Measurements from ENCODE around the gene ZBED5. TPM values are rescaled to one million over a fixed set of nuclear protein-coding genes. Genes with fewer than 3 reads are reported as not detected.

ZBED5 gene
- polyA plus RNA-seq, 1 donor from 2014 or later, result 178 TPM

DNA sequence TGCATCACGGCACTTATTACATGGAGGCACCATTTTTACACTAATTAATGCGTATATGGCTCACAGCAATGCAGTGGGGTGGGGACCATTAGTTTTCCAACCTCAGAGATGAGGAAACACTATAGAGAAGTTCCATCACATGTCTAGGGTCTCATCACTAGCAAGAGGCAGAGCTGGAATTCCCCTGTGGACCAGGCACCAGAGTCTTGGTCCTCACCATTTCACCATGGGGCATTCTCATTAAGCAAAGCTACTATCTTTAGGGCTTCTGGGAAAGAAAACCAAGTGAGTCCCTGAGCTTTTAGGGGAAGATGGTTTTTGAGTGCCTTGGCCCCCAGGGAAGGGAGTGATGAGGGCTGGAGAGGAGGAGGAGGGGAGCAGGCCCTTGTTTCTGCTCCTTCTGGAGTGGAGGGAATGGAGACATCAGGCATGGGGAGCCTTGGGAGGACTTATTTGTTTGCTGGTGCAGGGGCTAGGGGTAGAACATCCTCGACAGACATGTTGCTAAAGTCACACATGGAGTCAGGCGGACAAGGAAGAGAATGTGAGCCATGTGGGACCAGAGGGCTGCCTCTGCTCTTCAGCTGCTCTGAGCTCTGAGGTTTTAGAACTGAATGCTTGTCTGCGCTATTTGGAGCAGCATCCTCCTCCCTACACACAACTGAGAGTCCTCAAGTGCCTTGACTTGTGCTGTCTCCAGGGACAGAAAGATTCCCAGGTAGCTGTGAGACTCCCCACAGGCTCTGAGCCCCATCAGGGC lies 40.3 kb upstream of the ZBED5 start:
- H2AFZ ChIP-seq (ENCODE audit: low read depth, low read length), result no peak overlapping the region
- TF ChIP-seq, protein P1, sequence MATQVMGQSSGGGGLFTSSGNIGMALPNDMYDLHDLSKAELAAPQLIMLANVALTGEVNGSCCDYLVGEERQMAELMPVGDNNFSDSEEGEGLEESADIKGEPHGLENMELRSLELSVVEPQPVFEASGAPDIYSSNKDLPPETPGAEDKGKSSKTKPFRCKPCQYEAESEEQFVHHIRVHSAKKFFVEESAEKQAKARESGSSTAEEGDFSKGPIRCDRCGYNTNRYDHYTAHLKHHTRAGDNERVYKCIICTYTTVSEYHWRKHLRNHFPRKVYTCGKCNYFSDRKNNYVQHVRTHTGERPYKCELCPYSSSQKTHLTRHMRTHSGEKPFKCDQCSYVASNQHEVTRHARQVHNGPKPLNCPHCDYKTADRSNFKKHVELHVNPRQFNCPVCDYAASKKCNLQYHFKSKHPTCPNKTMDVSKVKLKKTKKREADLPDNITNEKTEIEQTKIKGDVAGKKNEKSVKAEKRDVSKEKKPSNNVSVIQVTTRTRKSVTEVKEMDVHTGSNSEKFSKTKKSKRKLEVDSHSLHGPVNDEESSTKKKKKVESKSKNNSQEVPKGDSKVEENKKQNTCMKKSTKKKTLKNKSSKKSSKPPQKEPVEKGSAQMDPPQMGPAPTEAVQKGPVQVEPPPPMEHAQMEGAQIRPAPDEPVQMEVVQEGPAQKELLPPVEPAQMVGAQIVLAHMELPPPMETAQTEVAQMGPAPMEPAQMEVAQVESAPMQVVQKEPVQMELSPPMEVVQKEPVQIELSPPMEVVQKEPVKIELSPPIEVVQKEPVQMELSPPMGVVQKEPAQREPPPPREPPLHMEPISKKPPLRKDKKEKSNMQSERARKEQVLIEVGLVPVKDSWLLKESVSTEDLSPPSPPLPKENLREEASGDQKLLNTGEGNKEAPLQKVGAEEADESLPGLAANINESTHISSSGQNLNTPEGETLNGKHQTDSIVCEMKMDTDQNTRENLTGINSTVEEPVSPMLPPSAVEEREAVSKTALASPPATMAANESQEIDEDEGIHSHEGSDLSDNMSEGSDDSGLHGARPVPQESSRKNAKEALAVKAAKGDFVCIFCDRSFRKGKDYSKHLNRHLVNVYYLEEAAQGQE (IDR thresholded peaks at IDR 0.05; ENCODE audit: borderline replicate concordance), result no peak
- no peak for TF ChIP-seq TAF1 (IDR thresholded peaks at IDR 0.05; ENCODE audit: low read depth)
- H3K9me3 ChIP-seq (ENCODE audit: low read length), result no peaks in the 10 kb centered on the region
- no peaks in the 10 kb centered on the region for H3K36me3 ChIP-seq (ENCODE audit: insufficient read depth, low read length)
- no peaks in the 10 kb centered on the region for H3K27me3 ChIP-seq (ENCODE audit: insufficient read depth, low read depth, low read length)
- no peak overlapping the region for H3K9ac ChIP-seq (ENCODE audit: low read length)
- no peaks in the 10 kb centered on the region for H3F3A ChIP-seq (ENCODE audit: insufficient read depth, low read length, poor library complexity, severe bottlenecking)
- H3K4me2 ChIP-seq (ENCODE audit: low read length), result no peak overlapping the region
- H3K79me2 ChIP-seq (replicated peaks; ENCODE audit: insufficient read depth, low read length), result no peaks in the 10 kb centered on the region
- H4K20me1 ChIP-seq (ENCODE audit: insufficient read depth), result no peaks in the 10 kb centered on the region
- no peaks in the 10 kb centered on the region for H3K9me2 ChIP-seq (ENCODE audit: insufficient read depth, low read length)
- no peak overlapping the region for H3K4me3 ChIP-seq (ENCODE audit: low read length)
- no peak overlapping the region for H3K27ac ChIP-seq (ENCODE audit: low read length)

DNA sequence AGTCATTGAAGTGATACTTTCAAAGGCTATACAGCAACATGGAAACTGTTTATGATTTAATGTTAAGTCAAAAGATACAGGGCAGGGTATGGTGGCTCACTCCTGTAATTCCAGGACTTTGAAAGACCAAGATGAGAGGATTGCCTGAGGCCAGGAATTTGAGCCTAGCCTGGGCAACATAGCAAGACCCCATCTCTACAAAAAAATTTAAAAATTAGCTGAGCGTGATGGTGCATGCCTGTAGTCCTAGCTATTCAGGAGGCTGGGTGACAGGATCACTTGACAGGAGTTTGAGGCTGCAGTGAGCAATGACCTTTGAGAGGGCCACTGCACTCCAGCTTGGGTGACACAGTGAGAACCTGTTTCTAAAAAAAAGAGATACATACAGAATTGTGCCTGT lies 39.3 kb upstream of the ZBED5 start:
- TF ChIP-seq POLR2AphosphoS5 (IDR thresholded peaks at IDR 0.05) (no peak), RAD21 (conservative IDR thresholded peaks at IDR 0.05) (no peak), EP300 (conservative IDR thresholded peaks at IDR 0.05; ENCODE audit: poor library complexity, severe bottlenecking) (no peak), TAF1 (IDR thresholded peaks at IDR 0.05; ENCODE audit: low read depth) (no peak), EZH2 (IDR thresholded peaks at IDR 0.05; ENCODE audit: borderline replicate concordance, insufficient read depth, low read length, poor library complexity, severe bottlenecking) (no peak), SMC3 (conservative IDR thresholded peaks at IDR 0.05; ENCODE audit: poor library complexity) (no peak), MXI1 (conservative IDR thresholded peaks at IDR 0.05; ENCODE audit: poor library complexity, severe bottlenecking) (no peak)
- TF ChIP-seq, protein P2, sequence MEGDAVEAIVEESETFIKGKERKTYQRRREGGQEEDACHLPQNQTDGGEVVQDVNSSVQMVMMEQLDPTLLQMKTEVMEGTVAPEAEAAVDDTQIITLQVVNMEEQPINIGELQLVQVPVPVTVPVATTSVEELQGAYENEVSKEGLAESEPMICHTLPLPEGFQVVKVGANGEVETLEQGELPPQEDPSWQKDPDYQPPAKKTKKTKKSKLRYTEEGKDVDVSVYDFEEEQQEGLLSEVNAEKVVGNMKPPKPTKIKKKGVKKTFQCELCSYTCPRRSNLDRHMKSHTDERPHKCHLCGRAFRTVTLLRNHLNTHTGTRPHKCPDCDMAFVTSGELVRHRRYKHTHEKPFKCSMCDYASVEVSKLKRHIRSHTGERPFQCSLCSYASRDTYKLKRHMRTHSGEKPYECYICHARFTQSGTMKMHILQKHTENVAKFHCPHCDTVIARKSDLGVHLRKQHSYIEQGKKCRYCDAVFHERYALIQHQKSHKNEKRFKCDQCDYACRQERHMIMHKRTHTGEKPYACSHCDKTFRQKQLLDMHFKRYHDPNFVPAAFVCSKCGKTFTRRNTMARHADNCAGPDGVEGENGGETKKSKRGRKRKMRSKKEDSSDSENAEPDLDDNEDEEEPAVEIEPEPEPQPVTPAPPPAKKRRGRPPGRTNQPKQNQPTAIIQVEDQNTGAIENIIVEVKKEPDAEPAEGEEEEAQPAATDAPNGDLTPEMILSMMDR (IDR thresholded peaks at IDR 0.05; ENCODE audit: poor library complexity, severe bottlenecking), result no peak
- TF ChIP-seq, protein P1 (IDR thresholded peaks at IDR 0.05; ENCODE audit: borderline replicate concordance), result no peak
- no peak overlapping the region for H2AFZ ChIP-seq (ENCODE audit: low read depth, low read length)
- no peaks in the 10 kb centered on the region for H3K36me3 ChIP-seq (ENCODE audit: insufficient read depth, low read length)
- no peaks in the 10 kb centered on the region for H3F3A ChIP-seq (ENCODE audit: insufficient read depth, low read length, poor library complexity, severe bottlenecking)
- H3K27me3 ChIP-seq (ENCODE audit: insufficient read depth, low read depth, low read length), result no peaks in the 10 kb centered on the region
- H3K4me2 ChIP-seq (ENCODE audit: low read length), result no peak overlapping the region
- no peak overlapping the region for H3K4me3 ChIP-seq (ENCODE audit: low read length)
- no peak overlapping the region for H3K27ac ChIP-seq (ENCODE audit: low read length)
- no peaks in the 10 kb centered on the region for H3K79me2 ChIP-seq (replicated peaks; ENCODE audit: insufficient read depth, low read length)
- no peak overlapping the region for H3K9ac ChIP-seq (ENCODE audit: low read length)
- H4K20me1 ChIP-seq (ENCODE audit: insufficient read depth), result no peaks in the 10 kb centered on the region
- no peaks in the 10 kb centered on the region for H3K9me2 ChIP-seq (ENCODE audit: insufficient read depth, low read length)
- no peaks in the 10 kb centered on the region for H3K9me3 ChIP-seq (ENCODE audit: low read length)

Measured in neural cell (in vitro differentiated cells).